Skeletal muscle tissue (tissue), 4 donors: ENCODE data around the gene CHRNA7. TPM values are rescaled to one million over a fixed set of nuclear protein-coding genes. Genes with fewer than 3 reads are reported as not detected.

Source experiments
- H3K27ac ChIP-seq: one replicate; pipeline ENCODE4 v1.7.0; 2013; ENCODE audit warnings: mild to moderate bottlenecking, low read depth, low read length, inconsistent platforms
- H3K27me3 ChIP-seq, 3 donors: one replicate each; pipeline ENCODE4 v1.7.0; 2013; ENCODE audit warnings: low read length in 3 of 3; ENCODE audit not compliant: control insufficient read depth in 3 of 3, insufficient read depth in 3 of 3
- H3K36me3 ChIP-seq, 3 donors: one replicate each; pipeline ENCODE4 v1.7.0; 2013; ENCODE audit warnings: low read length in 3 of 3; ENCODE audit not compliant: control insufficient read depth in 3 of 3, insufficient read depth in 3 of 3
- H3K4me1 ChIP-seq, 3 donors: one replicate each; pipeline ENCODE4 v1.7.0; 2013; ENCODE audit warnings: low read length in 3 of 3, mild to moderate bottlenecking in 3 of 3; ENCODE audit not compliant: control insufficient read depth in 3 of 3, insufficient read depth in 3 of 3
- H3K4me3 ChIP-seq, 3 donors: one replicate each; pipeline ENCODE4 v1.7.0; 2013; ENCODE audit warnings: low read length in 3 of 3
- H3K9ac ChIP-seq, 3 donors: one replicate each; pipeline ENCODE4 v1.7.0; 2013; ENCODE audit warnings: low read length in 3 of 3, mild to moderate bottlenecking in 3 of 3, moderate library complexity in 2 of 3, low read depth in 1 of 3
- H3K9me3 ChIP-seq, 3 donors: one replicate each; pipeline ENCODE4 v1.7.0; 2013; ENCODE audit warnings: low read length in 3 of 3; ENCODE audit not compliant: control insufficient read depth in 3 of 3
- total RNA-seq: library from RNA; depleted of rRNA; stranded (reverse); fragments of >200 nt; gene quantifications from one replicate; pipeline ENCODE4 v1.2.3, GENCODE V29; 2014
- donor health status: Osteomylitis.

Gene CHRNA7
- total RNA-seq, 1 donor from 2014 or later = 0.52 TPM

GRCh38 chr15:32104061-32104995 is 74.0 kb downstream of the CHRNA7 start:
- no peaks in the 10 kb centered on the region for H3K9me3 ChIP-seq
- H3K27ac ChIP-seq = no peak overlapping the region
- no peak overlapping the region for H3K9ac ChIP-seq
- no peaks in the 10 kb centered on the region for H3K36me3 ChIP-seq
- H3K4me1 ChIP-seq = peaks cover 4% of the 10 kb centered on the region in 3 donors
- H3K4me3 ChIP-seq = no peak overlapping the region
- no peaks in the 10 kb centered on the region for H3K27me3 ChIP-seq

- no peak overlapping the region for H3K9ac ChIP-seq
These were observed 75.2 kb downstream of the CHRNA7 start for GRCh38 chr15:32105258-32106241.

DNA sequence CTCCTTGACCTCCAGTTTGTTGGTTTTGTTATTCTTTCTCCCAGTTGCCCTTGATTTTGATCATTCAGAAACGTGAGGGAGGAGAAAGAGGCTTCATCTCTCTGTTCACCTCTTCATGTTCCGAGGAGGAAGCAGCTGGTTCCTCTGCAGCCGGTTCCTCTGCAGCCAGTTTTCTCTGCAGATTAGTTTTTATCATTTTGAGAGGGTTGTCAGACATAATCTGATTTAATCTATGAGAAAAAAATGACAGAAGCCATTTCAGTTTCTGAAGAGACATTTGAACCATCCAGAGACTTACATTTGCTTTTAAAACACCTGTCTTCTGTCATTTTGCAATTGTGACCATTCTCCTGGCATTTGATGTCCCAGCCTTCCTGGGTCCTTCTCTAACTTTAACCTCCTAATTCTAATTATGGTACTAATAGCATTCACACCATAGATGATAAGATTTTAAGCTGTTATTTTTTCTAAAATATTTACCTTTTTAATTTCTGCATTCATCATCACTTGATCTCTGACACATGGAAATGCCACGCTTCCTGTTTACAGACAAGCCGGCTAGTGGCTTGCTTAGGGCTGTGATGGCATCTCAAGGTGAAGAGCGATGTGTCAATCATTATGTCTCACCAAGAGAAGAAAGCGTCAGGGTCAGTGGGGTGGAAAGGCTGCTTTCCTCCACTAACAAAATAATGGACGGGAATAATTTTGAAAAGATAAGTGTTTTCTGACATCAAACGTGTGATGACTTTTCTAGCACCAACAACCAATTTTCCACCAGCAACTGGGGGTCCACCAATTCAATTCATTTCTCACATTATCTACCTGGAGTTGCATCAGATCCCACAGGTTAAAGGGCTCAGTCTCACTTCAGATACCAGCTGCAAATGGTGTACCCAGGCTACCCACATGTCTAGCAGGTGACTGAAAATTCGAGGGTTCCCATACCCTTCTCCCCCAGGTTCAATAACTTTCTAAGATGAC is 76.4 kb downstream of the CHRNA7 start:
- Histone ChIP-seq H3K27me3 (peaks cover 0 to 3% (median 0%) of the 10 kb centered on the region in 3 donors), H3K4me1 (peaks cover 4% of the 10 kb centered on the region in 3 donors), H3K9ac (no peak overlapping the region), H3K27ac (no peak overlapping the region), H3K9me3 (no peaks in the 10 kb centered on the region), H3K4me3 (no peak overlapping the region), H3K36me3 (no peaks in the 10 kb centered on the region)

More at GRCh38 chr15:32105258-32106241, 75.2 kb downstream of the CHRNA7 start:
- peaks cover 0 to 3% (median 0%) of the 10 kb centered on the region in 3 donors for H3K27me3 ChIP-seq
- H3K9me3 ChIP-seq = no peaks in the 10 kb centered on the region
- H3K4me3 ChIP-seq = no peak overlapping the region
- H3K4me1 ChIP-seq = peaks cover 4% of the 10 kb centered on the region in 3 donors
- no peaks in the 10 kb centered on the region for H3K36me3 ChIP-seq
- no peak overlapping the region for H3K27ac ChIP-seq

DNA sequence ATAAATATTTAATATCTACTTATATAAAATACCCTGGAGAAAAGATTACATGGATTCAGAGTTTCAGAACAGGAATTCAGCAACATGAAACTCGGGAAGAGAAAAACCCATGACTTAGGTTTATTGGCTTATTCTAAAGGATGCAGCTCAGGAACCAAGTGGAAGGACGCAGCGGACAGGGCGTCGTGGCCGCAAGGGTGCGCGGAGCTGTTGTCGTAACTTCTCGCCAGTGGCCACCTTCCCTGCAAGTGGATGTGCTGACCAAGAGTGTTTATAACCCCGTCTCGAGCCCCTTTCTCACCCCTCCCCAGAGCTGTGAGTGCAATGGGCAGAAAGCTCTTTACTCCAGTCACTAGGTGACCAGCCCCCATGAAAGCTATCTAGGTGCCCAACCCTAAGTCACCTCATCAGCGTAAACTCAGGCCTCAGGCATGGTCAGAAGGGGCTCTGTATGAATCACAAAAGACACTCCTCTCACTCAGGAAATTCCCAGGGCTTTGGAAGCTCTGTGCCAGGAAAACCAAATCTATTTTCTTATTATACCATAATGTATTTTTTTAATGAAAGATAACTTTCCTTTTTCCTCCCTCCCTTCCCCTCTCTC is 77.3 kb downstream of the CHRNA7 start:
- H3K4me3 ChIP-seq = no peak overlapping the region
- no peak overlapping the region for H3K9ac ChIP-seq
- no peaks in the 10 kb centered on the region for H3K36me3 ChIP-seq
- H3K27ac ChIP-seq = no peak overlapping the region
- peaks cover 4% of the 10 kb centered on the region in 3 donors for H3K4me1 ChIP-seq
- no peaks in the 10 kb centered on the region for H3K9me3 ChIP-seq
- peaks cover 0 to 3% (median 0%) of the 10 kb centered on the region in 3 donors for H3K27me3 ChIP-seq

GRCh38 chr15:32108661-32109060 is 78.3 kb downstream of the CHRNA7 start:
- no peak overlapping the region for H3K9ac ChIP-seq
- no peak overlapping the region for H3K27ac ChIP-seq
- H3K4me3 ChIP-seq = no peak overlapping the region

DNA sequence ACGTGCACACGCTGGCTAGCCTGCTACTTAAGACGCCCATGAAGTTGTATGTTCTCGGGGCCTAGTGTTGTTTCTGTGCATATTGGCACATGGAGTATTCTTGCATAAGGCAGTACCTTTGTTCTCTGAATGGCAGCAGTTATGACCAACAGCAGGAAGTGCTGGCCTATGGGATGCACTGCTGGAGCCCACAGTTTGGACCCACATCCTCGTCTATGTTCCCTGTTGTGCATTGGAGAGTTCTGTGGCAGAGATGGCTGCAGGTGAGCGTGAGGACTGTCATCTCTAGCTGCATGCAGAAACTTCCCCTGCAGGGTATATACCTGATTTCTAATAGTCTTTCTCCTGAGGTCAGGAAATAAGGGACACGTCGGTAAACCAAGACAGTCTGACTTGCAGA is 81.8 kb downstream of the CHRNA7 start:
- Histone ChIP-seq H3K36me3 (no peaks in the 10 kb centered on the region), H3K4me3 (no peak overlapping the region), H3K9me3 (no peaks in the 10 kb centered on the region), H3K27ac (no peak overlapping the region), H3K27me3 (peaks cover 0 to 7% (median 3%) of the 10 kb centered on the region in 3 donors), H3K4me1 (no peaks in the 10 kb centered on the region), H3K9ac (no peak overlapping the region)

More at GRCh38 chr15:32108661-32109060, 78.3 kb downstream of the CHRNA7 start:
- Histone ChIP-seq H3K9me3 (no peaks in the 10 kb centered on the region), H3K27me3 (peaks cover 0 to 3% (median 0%) of the 10 kb centered on the region in 3 donors), H3K4me1 (peaks cover 4% of the 10 kb centered on the region in 3 donors), H3K36me3 (no peaks in the 10 kb centered on the region)

DNA sequence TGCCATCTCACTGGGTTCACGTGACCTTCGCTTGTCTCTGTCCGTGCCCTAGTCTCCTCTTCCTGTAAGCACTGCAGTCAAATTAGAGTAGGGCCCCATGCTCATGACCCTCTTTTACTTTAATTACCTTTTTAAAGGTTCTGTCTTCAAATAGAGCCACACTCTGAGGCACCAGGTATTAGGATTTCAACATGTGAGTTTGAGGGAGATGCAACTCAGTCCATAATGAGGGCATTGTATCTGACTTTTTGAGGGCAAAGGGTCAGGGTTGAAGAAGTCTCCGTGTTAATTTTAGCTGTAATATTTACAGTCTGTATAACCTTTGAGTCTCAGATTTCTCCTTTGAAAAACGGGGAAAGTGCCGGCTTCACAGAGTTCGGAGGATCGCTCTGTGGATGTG is 82.9 kb downstream of the CHRNA7 start:
- H3K27ac ChIP-seq = no peak overlapping the region
- no peaks in the 10 kb centered on the region for H3K36me3 ChIP-seq
- no peaks in the 10 kb centered on the region for H3K9me3 ChIP-seq
- peaks cover 0 to 7% (median 3%) of the 10 kb centered on the region in 3 donors for H3K27me3 ChIP-seq
- H3K4me1 ChIP-seq = no peaks in the 10 kb centered on the region
- no peak overlapping the region for H3K9ac ChIP-seq
- no peak overlapping the region for H3K4me3 ChIP-seq

GRCh38 chr15:32117122-32117521 is 86.8 kb downstream of the CHRNA7 start:
- H3K9ac ChIP-seq = no peak overlapping the region
- H3K27me3 ChIP-seq = peaks cover 0 to 7% (median 0%) of the 10 kb centered on the region in 3 donors
- H3K4me3 ChIP-seq = no peak overlapping the region
- H3K36me3 ChIP-seq = no peaks in the 10 kb centered on the region
- H3K27ac ChIP-seq = no peak overlapping the region
- H3K4me1 ChIP-seq = no peaks in the 10 kb centered on the region
- no peaks in the 10 kb centered on the region for H3K9me3 ChIP-seq

DNA sequence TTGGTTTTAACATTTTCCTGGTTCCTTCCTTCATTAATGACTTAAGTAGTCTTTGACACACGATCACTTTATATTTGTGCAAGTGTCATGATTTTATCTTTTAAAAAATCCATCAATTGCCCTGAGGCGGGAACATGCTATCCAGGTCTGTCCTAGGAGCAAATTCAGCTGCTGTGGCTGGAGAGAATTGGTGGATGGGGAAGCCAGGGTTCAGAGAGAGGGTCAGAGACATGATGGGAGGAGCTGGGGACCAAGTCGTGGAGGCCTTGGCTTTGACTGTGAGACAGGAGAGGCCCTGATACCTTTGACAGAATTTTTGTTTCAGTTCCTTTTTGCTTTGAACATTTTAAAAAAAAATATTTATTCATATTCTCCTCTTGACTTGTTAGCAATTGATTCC is 89.0 kb downstream of the CHRNA7 start:
- no peaks in the 10 kb centered on the region for H3K9me3 ChIP-seq
- H3K27me3 ChIP-seq = peaks cover 0 to 7% (median 0%) of the 10 kb centered on the region in 3 donors
- no peak overlapping the region for H3K4me3 ChIP-seq
- no peaks in the 10 kb centered on the region for H3K4me1 ChIP-seq
- no peak overlapping the region for H3K9ac ChIP-seq
- no peaks in the 10 kb centered on the region for H3K36me3 ChIP-seq
- no peak overlapping the region for H3K27ac ChIP-seq
